ENCODE measurements around the gene KCNJ5.

Gene KCNJ5

GRCh38 chr11:128936606-128937251 is 45.6 kb downstream of the KCNJ5 start:
- no peak for DNase-seq

DNA sequence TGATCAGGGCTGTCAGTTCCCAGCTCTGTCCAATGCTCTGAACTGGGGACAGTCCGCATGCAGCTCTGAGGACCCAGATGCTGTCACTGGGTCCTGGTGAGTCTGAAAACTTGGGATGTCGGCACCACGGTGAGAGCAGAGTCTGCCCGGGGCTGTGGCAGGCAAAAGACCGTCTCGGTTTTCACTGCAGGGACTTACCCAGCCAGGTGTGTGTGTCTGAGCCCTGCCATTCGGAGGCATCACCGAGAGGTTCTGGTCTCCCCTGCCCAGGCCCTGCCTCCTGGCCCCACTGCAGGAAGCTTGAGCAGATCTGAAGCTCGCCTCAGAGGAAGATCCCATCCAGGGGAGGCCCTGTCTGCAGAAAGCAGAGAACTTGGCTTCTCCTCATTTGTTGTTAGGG is 46.3 kb downstream of the KCNJ5 start:
- DNase-seq: no peak

GRCh38 chr11:128938156-128938885 is 47.2 kb downstream of the KCNJ5 start:
- DNase-seq: no peak

- no peak for DNase-seq
Observed at GRCh38 chr11:128939591-128939990, 48.4 kb downstream of the KCNJ5 start.

DNA sequence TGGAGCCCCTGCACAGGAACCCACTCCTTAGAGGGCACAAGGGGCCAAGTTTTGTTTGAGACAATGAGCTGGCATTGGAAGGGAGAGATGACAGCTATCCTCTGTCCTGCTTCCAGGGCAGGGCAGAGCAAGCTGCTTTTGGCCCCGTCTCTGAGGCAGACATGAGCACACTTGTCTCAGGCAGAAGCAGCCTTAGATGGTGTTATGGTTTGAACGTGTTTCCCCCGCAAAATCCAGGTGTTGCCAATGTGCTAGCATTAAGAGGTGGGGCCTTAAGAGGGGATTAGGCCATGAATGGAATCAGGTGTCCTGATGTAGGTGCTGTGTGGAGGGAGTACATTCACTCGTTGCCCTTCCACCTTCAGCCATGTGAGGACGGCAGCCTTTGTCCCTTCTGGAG is 49.0 kb downstream of the KCNJ5 start:
- no peak for DNase-seq

DNA sequence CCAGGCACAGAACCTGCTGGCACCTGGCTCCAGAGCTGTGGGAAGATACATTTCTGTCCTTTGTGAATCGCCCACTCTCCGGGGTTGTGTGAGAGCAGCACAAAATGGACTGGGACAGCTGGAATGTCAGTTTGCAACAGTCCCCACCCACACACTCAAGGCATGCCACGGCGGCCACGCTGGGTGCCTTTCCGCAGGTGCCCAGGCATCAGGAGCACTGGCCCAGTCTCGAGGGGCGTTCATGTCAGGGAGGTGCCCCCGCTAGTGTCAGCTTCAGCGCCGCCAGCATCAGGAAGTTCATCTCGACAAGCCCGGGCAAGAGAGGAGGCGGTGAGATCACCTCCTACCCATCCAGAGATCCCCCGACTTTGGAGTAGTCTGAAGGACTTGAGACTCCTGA is 49.4 kb downstream of the KCNJ5 start:
- no peak for DNase-seq

DNA sequence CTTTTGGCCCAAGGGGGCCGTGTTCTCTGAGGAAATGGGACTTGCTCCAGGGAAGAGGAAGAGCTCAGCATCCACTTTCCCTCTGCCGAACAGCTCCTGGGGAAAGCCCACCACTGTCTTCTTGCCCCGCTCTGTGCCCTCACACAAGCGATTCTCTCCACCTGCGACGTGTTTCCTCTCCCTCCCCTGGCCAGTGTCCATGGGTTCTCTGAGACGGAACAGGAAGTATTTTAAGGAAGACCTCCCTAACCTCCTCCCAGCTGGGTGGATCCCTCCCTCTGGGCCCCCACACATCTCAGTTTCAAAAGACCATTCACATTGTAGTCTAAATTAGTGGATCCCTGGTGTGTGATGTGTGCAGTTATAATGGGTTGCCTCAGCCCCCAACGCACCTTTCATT is 50.0 kb downstream of the KCNJ5 start:
- no peak for DNase-seq

- no peak for DNase-seq
Observed at GRCh38 chr11:128941573-128942271, 50.6 kb downstream of the KCNJ5 start.

GRCh38 chr11:128942272-128942612 is 51.1 kb downstream of the KCNJ5 start:
- DNase-seq: no peak

- DNase-seq: no peak
Observed at GRCh38 chr11:128942817-128943427, 51.8 kb downstream of the KCNJ5 start, which contains the start of gene TP53AIP1. Gene TP53AIP1 (minus strand): TSS chr11:128942871. CDS start chr11:128937818, 5,053 bp downstream.

DNA sequence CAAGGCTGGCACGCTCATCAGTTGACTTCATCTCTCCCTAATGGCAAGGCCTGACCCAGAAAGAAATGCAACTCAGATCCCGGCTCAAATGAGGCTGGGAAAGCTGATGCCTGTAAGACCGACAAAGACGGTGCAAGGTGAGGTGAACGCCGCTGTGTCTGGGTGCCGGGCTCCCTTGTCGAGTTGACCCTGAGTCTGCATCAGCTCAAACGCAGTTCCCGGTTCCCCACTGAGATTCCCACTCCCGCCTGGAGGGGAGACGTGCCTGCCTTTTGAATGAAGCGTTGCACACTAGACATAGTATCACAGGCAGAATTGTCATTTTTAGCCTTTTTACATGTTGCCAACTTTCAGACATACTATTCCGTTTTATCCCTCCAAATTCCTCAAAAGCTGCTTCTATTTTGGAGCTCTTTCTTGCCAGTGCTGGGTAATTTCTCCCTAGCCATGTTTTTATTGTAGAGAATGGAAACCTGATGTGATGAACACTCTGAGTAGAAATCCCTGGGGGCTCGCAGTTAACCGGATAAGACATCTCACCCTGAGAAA is 52.3 kb downstream of the KCNJ5 start:
- DNase-seq: no peak

- no peak for DNase-seq
Observed at GRCh38 chr11:128946648-128947047, 55.5 kb downstream of the KCNJ5 start.

- no peak for DNase-seq
Observed at GRCh38 chr11:128947773-128948172, 56.6 kb downstream of the KCNJ5 start.

DNA sequence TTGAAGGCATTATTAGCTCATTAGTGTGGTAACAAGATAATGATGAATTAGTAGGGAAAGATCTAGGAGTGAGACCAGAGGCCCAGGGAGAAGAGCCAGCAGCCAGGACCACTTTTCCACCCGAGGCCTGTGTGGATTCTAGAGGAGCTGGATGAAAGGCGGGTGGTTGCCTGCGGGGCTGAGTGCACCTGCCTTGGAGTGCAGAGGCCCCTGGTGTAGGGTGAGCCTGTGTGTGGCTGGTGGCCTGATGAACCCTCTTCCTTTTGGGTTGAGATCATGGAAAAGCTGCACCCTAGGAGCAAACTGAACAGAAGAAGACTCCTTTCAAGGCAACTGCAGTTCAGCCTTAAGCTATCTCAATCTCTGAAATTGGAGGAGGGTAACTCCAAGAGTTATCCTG is 57.4 kb downstream of the KCNJ5 start:
- no peak for DNase-seq

- DNase-seq: no peak
Observed at GRCh38 chr11:128949791-128950454, 58.8 kb downstream of the KCNJ5 start.

DNA sequence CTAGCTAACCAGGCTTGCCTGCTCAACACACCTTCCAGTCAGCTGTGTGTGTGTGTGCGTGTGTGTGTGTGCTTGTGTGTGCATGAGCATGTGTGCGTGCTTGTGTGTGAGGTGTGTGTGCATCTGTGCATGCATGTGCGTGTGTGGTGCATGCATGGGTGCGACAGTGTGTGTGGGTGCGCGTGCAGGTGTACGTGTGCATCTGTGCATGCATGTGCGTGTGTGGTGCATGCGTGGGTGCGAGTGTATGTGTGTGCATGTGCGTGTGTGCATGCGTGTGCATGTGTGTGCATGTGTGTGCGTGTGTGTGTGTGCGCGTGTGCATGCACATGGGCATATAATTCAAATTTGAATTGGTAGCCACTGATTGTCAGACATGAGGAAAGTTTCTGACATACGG is 62.0 kb downstream of the KCNJ5 start:
- DNase-seq: no peak

DNA sequence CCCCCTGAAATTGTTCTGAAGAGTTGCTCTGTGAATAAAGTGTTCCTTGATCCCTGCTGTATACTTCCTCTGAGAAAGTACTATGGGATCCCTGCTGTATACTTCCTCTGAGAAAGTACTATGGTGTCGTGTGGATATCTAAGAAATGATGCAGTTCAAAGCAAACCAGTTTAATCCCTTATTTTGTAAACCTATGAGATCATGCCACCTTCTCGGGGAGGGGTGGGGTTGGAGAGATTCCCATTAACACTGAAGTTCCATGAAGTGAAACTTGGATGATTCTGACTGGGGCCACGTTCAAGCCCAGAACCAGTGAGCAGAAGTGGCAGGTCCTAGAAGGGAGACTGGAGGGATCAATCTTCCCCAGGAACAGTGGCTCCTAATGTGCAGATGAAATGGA is 64.5 kb downstream of the KCNJ5 start:
- DNase-seq: no peak

- no peak for DNase-seq
Observed at GRCh38 chr11:128956401-128957201, 65.4 kb downstream of the KCNJ5 start.

GRCh38 chr11:128957202-128957482 is 66.0 kb downstream of the KCNJ5 start:
- DNase-seq: no peak

DNA sequence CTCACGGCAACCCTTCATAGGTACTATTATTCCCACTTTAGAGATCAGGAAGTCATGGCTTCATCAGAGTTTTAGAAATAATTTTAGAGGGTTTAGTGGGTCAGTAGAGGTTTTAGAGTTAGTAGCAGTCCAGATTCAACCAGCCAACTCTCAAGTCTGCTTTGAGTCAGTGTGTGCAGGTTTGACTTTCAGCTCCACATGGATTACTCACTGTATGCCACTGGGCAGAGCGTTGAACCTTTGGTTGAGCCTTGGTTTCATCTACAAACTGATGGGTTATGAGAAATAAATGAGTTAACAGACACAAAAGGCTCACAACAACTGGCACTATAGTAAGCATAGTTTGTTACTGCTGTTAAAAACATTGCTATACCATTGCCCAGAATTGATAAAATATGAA is 70.5 kb downstream of the KCNJ5 start:
- no peak for DNase-seq

DNA sequence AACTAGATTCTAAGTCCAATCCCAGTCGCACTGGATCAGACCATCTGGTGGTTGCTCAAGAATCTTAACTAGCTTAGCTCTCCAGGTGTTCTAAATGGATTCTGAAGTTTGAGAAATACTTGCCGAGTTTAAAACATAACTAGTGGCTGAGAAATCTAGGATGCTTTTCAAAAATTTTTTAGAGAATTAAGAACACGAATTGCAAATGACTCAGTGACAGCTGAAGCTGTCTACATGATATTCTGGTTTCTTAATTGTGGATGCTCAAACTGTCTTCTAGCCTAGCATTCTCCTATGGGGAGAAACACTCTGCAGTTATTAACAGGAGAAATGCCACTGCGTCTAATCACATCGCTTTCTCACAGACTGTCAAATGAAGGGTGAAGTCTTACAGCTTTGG is 71.7 kb downstream of the KCNJ5 start:
- DNase-seq: no peak

DNA sequence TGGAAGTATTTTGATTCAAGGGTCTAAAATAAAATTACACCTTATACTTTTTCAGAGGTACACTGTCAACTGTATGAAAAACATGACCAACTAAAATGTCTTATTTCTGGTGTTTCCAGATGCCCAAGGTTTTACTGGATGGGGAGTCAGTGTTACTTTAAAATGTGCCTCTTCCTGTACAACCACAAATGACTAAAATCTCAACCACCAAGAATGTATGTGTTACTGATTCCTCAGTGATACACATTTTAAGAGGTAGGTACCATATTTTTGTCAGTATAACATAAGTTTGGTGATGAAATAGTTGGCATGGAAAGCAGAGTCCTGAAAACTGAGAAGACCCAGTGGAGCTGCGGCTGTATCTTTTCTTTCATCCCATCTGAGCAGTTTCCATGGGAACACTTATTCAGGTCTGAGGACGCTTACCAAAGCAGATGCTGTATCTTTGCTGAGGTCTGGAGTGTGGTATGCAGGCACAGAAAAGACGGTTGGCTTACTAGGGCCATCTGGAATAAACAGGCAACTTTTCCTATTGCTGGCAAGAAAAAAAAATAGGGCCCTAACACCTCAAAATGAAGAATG is 72.7 kb downstream of the KCNJ5 start:
- no peak for DNase-seq

Measured in SIG-M5 (cell line).